Esophagus muscularis mucosa (tissue), 3 donors: Measurements from ENCODE around the gene GCN1.

Experiments used
- CTCF ChIP-seq, 3 experiments: fragments of 200-600 bp in 2 of 3; fragments of 450-650 bp in 1 of 3; sonication (generic) in 2 of 3; IDR thresholded peaks; one replicate each; pipeline ENCODE4 v1.5.1; 2017 to 2019; ENCODE audit warnings: antibody characterized with exemption in 3 of 3, mild to moderate bottlenecking in 2 of 3, moderate library complexity in 1 of 3
- POLR2AphosphoS5 ChIP-seq, 2 donors: sonication (generic); formaldehyde crosslinking; IDR thresholded peaks; one replicate each; pipeline ENCODE4 v1.6.1; 2017; ENCODE audit warnings: antibody characterized with exemption in 2 of 2

GRCh38 chr12:120093592-120094355 lies 100.7 kb downstream of the GCN1 start:
- TF ChIP-seq CTCF (IDR thresholded peaks at IDR 0.05) (no peak), POLR2AphosphoS5 (IDR thresholded peaks at IDR 0.05) (no peak)
